AG04449 (cell line): ENCODE results near the gene MYRF.

Experiments used
- CTCF ChIA-PET: fragments of 350-600 bp; formaldehyde crosslinking; extraction: SDS; loops from one replicate; lab custom pipeline; 2021; ENCODE audit warnings: antibody characterized with exemption; lab: Yijun Ruan, JAX
- POLR2A ChIA-PET: fragments of 400-600, 350-600 bp; formaldehyde crosslinking; extraction: SDS; loops from one replicate; lab custom pipeline; 2020; ENCODE audit warnings: antibody characterized with exemption, inconsistent platforms; lab: Yijun Ruan, JAX
- DNase-seq: peaks from one replicate; pipeline ENCODE4 v3.0.0-alpha.2; 2010; ENCODE audit warnings: low read depth, low spot score
- H3K4me3 ChIP-seq: 2 replicates; pipeline ENCODE4 v1.5.1; 2011; ENCODE audit warnings: low read depth, mild to moderate bottlenecking, control low read depth, low read length
- TF ChIP-seq, protein P1 (sequence below): IDR thresholded peaks from one replicate; pipeline ENCODE4 v1.5.1; 2011; ENCODE audit warnings: mild to moderate bottlenecking, moderate library complexity, low read length, control low read depth, inconsistent platforms; ENCODE audit not compliant: insufficient read depth; ENCODE audit errors: missing control alignments

MYRF gene

DNA sequence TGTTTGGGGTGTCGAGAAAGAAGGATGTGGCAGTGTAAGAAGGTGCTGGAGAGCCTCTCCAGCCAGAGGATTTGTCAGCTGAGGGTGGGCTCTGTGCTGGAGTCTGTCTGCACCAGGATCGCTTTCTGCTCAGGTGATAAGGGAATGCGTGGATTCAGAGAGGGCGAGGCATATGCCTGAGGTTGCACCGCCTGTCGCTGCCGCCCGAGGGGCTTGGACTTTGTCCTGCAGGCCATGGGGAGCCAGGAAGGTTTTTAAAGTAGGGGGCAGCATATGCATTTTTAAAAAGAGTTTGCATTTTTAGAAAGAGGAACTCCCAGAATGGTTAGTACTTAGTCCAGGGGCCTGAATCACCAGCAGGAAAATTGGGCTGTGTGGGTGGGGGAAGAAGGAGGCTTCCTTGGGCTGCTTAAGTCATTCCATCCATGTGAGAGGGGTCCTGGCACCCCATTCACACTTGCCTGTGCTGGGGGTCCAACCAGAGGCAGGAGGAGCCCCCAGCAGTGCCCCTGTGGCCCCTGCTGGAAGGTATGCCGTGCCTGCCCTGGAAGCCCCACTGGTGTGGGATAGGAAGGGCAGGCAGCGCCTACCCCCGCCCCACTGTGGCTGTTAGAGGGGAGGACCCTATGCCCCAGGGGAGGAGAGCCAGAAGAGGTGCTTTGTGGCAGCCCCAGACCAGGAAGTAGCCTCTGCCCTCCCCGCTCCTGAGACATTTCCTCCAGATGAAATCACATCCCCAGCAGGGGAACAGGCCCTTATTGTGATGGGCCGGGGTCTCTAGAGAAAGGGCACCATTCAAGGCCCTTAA, 35.8 kb upstream of the MYRF start:
- H3K4me3 ChIP-seq = no peak overlapping the region
- DNase-seq = no peak
- CTCF ChIA-PET = interaction anchor here (0.8 to 12.5 kb wide), 3 partner anchors 18 to 89 kb away, joined by 3 to 116 read pairs (median 5); no protein-coding TSS in a partner anchor
- POLR2A ChIA-PET = no interaction called here
- TF ChIP-seq, protein P1, sequence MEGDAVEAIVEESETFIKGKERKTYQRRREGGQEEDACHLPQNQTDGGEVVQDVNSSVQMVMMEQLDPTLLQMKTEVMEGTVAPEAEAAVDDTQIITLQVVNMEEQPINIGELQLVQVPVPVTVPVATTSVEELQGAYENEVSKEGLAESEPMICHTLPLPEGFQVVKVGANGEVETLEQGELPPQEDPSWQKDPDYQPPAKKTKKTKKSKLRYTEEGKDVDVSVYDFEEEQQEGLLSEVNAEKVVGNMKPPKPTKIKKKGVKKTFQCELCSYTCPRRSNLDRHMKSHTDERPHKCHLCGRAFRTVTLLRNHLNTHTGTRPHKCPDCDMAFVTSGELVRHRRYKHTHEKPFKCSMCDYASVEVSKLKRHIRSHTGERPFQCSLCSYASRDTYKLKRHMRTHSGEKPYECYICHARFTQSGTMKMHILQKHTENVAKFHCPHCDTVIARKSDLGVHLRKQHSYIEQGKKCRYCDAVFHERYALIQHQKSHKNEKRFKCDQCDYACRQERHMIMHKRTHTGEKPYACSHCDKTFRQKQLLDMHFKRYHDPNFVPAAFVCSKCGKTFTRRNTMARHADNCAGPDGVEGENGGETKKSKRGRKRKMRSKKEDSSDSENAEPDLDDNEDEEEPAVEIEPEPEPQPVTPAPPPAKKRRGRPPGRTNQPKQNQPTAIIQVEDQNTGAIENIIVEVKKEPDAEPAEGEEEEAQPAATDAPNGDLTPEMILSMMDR = no peak

DNA sequence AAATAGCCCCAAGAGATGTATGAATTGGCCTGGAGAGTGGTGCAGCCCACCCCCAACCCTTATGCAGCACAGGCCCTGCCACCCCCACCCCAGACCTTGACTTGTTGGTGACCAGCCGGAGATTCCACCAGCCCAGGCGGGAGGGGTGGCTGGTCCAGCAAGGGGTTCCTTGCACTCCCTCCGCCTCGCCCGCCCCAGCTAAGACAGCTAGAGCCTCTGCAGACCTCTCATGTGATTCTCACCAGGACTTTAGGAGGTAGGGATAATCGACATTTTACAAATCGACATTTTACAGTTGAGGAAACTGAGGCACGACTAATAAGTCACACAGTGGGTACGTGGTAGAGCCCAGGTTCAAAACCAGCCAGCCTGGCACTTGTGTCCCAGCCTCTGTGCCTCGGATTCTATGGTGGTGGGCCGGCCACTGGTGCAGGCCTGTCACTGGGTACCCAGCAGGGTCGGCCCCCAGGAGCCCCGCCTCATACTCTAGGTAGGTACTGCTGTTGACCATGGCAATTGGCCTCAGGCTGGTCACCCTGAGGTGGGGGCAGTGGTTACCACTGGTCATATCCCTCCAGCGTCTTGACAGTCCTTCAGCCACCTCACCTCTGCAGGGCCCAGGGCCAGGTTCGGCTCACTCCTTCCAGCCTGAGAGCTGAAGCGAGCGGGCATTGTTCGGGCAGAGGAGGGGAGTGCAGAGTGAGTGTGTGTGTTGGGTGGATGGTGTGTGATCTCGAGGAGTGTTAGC, 35.0 kb upstream of the MYRF start:
- TF ChIP-seq, protein P1 = no peak
- CTCF ChIA-PET = interaction anchor here (1.5 to 12.5 kb wide), 4 partner anchors 8 to 32 kb away, joined by 5 to 116 read pairs (median 16); no protein-coding TSS in a partner anchor
- DNase-seq = no peak
- POLR2A ChIA-PET = interaction anchor here (0.9 kb wide), 2 partner anchors 18 to 20 kb away, joined by 3 read pairs; no protein-coding TSS in a partner anchor
- peak overlapping the region; percentile 67 for H3K4me3 ChIP-seq

DNA sequence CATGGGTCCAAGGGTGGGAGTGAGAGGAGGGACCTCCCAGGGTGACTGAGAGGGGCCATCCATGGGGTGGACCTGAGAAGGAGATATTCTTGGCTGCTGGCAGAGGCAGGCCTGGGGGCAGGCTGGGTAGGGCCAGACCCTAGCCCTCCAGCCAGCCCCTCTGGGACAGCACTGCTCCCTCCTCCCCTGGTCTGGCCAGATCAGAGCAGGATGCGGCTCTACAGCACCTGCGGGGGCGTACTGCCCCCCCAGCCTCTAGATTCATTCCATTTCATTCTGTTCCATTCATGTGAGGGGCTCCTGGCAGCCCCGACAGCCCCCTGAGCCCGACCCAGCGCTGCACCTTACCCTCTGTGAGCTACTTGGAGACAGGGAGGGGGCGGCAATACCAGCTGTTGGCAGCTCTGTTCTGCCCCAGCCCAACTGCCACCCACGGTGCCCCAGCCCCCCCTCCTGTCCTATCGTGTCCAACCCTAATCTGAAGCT, 34.3 kb upstream of the MYRF start:
- ChIA-PET CTCF (interaction anchor here (0.9 to 12.5 kb wide), 7 partner anchors 9 to 240 kb away, joined by 3 to 116 read pairs (median 5); no protein-coding TSS in a partner anchor), POLR2A (interaction anchor here (0.9 kb wide), 2 partner anchors 19 to 21 kb away, joined by 3 read pairs; no protein-coding TSS in a partner anchor)
- TF ChIP-seq, protein P1 = no peak
- H3K4me3 ChIP-seq = peak overlapping the region; percentile 67
- DNase-seq = no peak

DNA sequence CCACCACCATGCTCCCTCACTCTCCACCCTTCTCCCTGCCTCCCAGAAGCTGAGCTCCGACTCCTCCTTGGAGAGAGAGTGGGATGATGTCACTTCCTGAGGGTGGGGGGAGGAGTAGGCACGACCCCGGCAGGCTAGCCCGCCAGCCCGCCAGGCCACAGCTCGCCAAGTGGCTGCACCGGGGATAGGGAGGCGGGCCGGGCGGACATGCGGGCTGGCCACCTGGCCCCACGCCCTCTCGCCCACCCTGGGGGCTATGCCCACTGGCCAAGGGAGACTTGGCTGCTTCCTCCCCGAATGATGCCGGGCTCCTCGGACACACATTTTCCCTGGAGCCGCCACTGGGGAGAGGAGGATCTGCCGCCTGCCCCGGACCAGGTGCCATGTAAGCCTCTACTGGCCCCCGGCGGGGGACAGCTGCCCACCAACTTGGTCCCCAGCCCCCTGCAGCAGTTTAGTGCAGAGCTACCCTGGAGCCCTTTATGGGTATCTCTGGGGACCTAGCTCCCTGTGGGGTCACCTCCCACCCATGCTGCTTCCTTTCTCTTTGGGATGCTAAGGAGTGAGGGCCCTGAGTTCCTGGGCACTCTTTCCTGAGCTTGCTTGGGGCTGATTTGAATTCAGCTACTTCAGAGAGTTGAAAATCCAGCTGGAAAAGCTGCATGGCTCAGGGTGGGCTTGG, 33.7 kb upstream of the MYRF start:
- peak overlapping the region; percentile 67 for H3K4me3 ChIP-seq
- CTCF ChIA-PET = interaction anchor here (0.9 to 12.5 kb wide), 11 partner anchors 10 to 240 kb away, joined by 3 to 116 read pairs (median 4); no protein-coding TSS in a partner anchor
- DNase-seq = no peak
- TF ChIP-seq, protein P1 = no peak
- POLR2A ChIA-PET = interaction anchor here (0.8 to 0.9 kb wide), 3 partner anchors 19 to 1008 kb away, joined by 3 read pairs; partner anchors contain the start of gene HNRNPUL2

DNA sequence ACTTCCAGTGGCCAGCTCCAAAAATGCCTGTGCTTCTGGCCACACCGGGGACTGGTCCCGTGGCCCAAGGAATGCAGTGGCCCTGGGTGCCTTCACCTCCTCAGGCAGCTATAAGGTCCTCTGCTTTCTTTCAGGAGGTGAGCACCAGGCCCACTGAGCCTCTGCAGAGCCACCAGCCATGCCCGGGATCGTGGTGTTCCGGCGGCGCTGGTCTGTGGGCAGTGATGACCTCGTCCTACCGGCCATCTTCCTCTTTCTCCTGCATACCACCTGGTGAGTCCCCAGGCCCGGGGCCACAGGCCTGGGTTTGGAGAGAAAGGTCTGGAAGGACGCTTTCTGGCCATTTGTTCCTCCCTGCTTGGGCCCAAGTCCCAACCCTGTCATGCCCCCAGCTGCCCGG, 32.5 kb upstream of the MYRF start:
- POLR2A ChIA-PET = no interaction called here
- no peak overlapping the region for H3K4me3 ChIP-seq
- DNase-seq = no peak
- CTCF ChIA-PET = interaction anchor here (0.7 to 12.5 kb wide), 6 partner anchors 9 to 274 kb away, joined by 3 to 116 read pairs (median 10); no protein-coding TSS in a partner anchor
- TF ChIP-seq, protein P1 = no peak
